OCI-LY1 (cell line): Measurements from ENCODE around the gene PKD1L1.

Experiments
- CTCF ChIP-seq: fragments of 200-600 bp; sonication (generic), shearing (Covaris generic); IDR thresholded peaks from 2 replicates; pipeline ENCODE4 v1.5.1; 2017; ENCODE audit warnings: mild to moderate bottlenecking, antibody characterized with exemption, low read length, moderate library complexity, mixed read lengths
- EZH2 ChIP-seq: fragments of 200-600 bp; sonication (generic), shearing (Covaris generic); IDR thresholded peaks from 2 replicates; pipeline ENCODE4 v1.8.0; 2017; ENCODE audit warnings: borderline replicate concordance, mixed run types, mild to moderate bottlenecking, antibody characterized with exemption, low read length, moderate library complexity, mixed read lengths

GRCh38 chr7:47725031-47725780 is 223.1 kb downstream of the PKD1L1 start:
- TF ChIP-seq CTCF (no peak), EZH2 (no peak)
